ENCODE data around the gene CTSA. TPM values are rescaled to one million over a fixed set of nuclear protein-coding genes. Genes with fewer than 3 reads are reported as not detected.

CTSA gene
- total RNA-seq, 1 donor from 2014 or later = 82.0 TPM

GRCh38 chr20:45848421-45848820, 42.7 kb upstream of the CTSA start:
- no peak for TF ChIP-seq CTCF (IDR thresholded peaks at IDR 0.05)
- H3K9me3 ChIP-seq = no peaks in the 10 kb centered on the region
- DNase-seq (ENCODE audit: low spot score in 2 of 2) = no peak
- intact Hi-C loops (cut with DNase I) = no loop called here
- H3K4me3 ChIP-seq = no peak overlapping the region
- H3K4me1 ChIP-seq = no peaks in the 10 kb centered on the region
- H3K36me3 ChIP-seq = peaks cover 33 to 53% of the 10 kb centered on the region in 2 donors
- H3K27me3 ChIP-seq = no peaks in the 10 kb centered on the region
- peak overlapping the region in 1 of 2 donors; percentile 19 for H3K27ac ChIP-seq

GRCh38 chr20:45848969-45849582, 42.1 kb upstream of the CTSA start:
- H3K27ac ChIP-seq = no peak overlapping the region
- no peaks in the 10 kb centered on the region for H3K4me1 ChIP-seq
- intact Hi-C loops (cut with DNase I) = no loop called here
- no peak overlapping the region for H3K4me3 ChIP-seq
- no peaks in the 10 kb centered on the region for H3K9me3 ChIP-seq
- no peak for TF ChIP-seq CTCF (IDR thresholded peaks at IDR 0.05)
- H3K36me3 ChIP-seq = peaks cover 27 to 47% of the 10 kb centered on the region in 2 donors
- no peaks in the 10 kb centered on the region for H3K27me3 ChIP-seq
- no peak for DNase-seq (ENCODE audit: low spot score in 2 of 2)

GRCh38 chr20:45850238-45850637, 40.9 kb upstream of the CTSA start:
- no peak for DNase-seq (ENCODE audit: low spot score in 2 of 2)
- no peak overlapping the region for H3K4me3 ChIP-seq
- intact Hi-C loops (cut with DNase I) = no loop called here
- no peaks in the 10 kb centered on the region for H3K9me3 ChIP-seq
- H3K4me1 ChIP-seq = peaks cover 0 to 7% of the 10 kb centered on the region in 2 donors
- no peaks in the 10 kb centered on the region for H3K27me3 ChIP-seq
- peaks cover 22 to 45% of the 10 kb centered on the region in 2 donors for H3K36me3 ChIP-seq
- no peak for TF ChIP-seq CTCF (IDR thresholded peaks at IDR 0.05)
- H3K27ac ChIP-seq = no peak overlapping the region

GRCh38 chr20:45850926-45851325, 40.2 kb upstream of the CTSA start:
- TF ChIP-seq CTCF (IDR thresholded peaks at IDR 0.05) = no peak
- H3K36me3 ChIP-seq = peaks cover 22 to 45% of the 10 kb centered on the region in 2 donors
- no peak overlapping the region for H3K27ac ChIP-seq
- no peaks in the 10 kb centered on the region for H3K27me3 ChIP-seq
- peaks cover under 1 to 14% of the 10 kb centered on the region in 2 donors for H3K4me1 ChIP-seq
- no peak overlapping the region for H3K4me3 ChIP-seq
- intact Hi-C loops (cut with DNase I) = no loop called here
- H3K9me3 ChIP-seq = no peaks in the 10 kb centered on the region
- DNase-seq (ENCODE audit: low spot score in 2 of 2) = no peak

- peaks cover 3 to 19% of the 10 kb centered on the region in 2 donors for H3K4me1 ChIP-seq
- no peaks in the 10 kb centered on the region for H3K27me3 ChIP-seq
- no peaks in the 10 kb centered on the region for H3K9me3 ChIP-seq
- no peak overlapping the region for H3K27ac ChIP-seq
- TF ChIP-seq CTCF (IDR thresholded peaks at IDR 0.05) = no peak
- H3K4me3 ChIP-seq = no peak overlapping the region
- intact Hi-C loops (cut with DNase I) = no loop called here
- DNase-seq (ENCODE audit: low spot score in 2 of 2) = no peak
- H3K36me3 ChIP-seq = peaks cover 20 to 39% of the 10 kb centered on the region in 2 donors
These were observed 39.6 kb upstream of the CTSA start for GRCh38 chr20:45851501-45851900.

- Histone ChIP-seq H3K27ac (no peak overlapping the region), H3K4me3 (no peak overlapping the region), H3K36me3 (peaks cover 13 to 31% of the 10 kb centered on the region in 2 donors), H3K27me3 (no peaks in the 10 kb centered on the region), H3K4me1 (peaks cover 3 to 19% of the 10 kb centered on the region in 2 donors), H3K9me3 (no peaks in the 10 kb centered on the region)
- DNase-seq (ENCODE audit: low spot score in 2 of 2) = no peak
- intact Hi-C loops (cut with DNase I) = no loop called here
- no peak for TF ChIP-seq CTCF (IDR thresholded peaks at IDR 0.05)
These were observed 38.8 kb upstream of the CTSA start for GRCh38 chr20:45852326-45852725.
